Adrenal gland (tissue), 5 donors: ENCODE data around the gene MMP24OS.
A peak's percentile ranks its signal among the peaks of the same experiment; 100 is the strongest.

Source experiments
- POLR2A ChIP-seq, 2 donors: fragments of 450-650 bp; IDR thresholded peaks; one replicate each; pipeline ENCODE4 v1.6.1; 2017; ENCODE audit warnings: antibody characterized with exemption in 2 of 2, mild to moderate bottlenecking in 2 of 2, moderate library complexity in 1 of 2
- TF ChIP-seq, protein P1 (sequence below), 6 experiments: fragments of 450-650 bp in 4 of 6; fragments of 200-600 bp in 2 of 6; sonication (generic) in 1 of 6; IDR thresholded peaks; 1 replicate in 5 of 6; 2 replicates in 1 of 6; pipeline versions ENCODE4 v1.5.1 to v1.8.0; 2016 to 2021; ENCODE audit warnings: antibody characterized with exemption in 6 of 6, mild to moderate bottlenecking in 2 of 6, moderate library complexity in 1 of 6
- donor health status: DM: no; HTN: no; CAD: no.

DNA sequence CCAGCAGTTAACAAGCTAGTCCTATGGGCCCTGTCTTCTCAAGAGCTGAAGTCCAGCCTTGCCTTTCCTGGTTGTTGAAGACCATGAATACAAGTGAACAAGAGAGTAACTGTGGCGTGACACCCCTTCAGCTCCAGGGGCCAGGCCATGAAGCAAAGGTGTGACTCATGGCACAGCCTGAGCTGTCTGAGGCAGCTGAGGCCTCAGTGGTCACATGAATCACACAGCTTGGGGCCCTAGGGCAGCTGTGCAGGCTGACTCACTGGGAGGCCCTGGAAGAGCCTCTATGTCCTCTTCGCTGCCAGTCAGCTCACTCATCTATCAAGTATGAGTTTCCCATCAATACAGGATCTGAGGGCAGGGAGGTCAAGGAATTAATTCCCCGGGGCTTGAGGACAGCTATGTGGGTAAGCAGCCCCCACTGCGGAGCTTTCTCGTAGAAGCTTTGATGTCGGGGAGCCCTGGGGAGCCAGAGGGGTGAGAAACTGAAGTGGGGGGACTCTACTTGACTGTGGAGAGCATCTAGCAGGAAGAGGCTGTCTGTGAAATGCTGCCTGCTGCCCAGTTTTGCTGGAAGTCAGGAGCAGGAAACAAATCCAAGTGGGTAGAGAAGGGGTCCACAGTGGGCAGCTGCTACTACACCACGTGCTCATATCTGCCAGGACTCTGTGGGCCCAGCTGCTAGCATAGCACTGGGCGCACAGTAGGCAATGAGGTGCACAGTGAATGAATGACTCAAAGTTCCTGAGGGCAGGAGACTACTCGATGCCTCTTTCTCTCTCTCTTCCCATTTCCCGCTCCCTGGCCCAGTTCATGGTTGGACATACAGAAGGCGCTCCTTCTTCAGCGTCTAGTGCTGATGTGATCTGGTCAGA, 28.0 kb upstream of the MMP24OS start:
- TF ChIP-seq POLR2A (IDR thresholded peaks at IDR 0.05) = peak in 1 of 2 donors; percentile 33
- TF ChIP-seq, protein P1, sequence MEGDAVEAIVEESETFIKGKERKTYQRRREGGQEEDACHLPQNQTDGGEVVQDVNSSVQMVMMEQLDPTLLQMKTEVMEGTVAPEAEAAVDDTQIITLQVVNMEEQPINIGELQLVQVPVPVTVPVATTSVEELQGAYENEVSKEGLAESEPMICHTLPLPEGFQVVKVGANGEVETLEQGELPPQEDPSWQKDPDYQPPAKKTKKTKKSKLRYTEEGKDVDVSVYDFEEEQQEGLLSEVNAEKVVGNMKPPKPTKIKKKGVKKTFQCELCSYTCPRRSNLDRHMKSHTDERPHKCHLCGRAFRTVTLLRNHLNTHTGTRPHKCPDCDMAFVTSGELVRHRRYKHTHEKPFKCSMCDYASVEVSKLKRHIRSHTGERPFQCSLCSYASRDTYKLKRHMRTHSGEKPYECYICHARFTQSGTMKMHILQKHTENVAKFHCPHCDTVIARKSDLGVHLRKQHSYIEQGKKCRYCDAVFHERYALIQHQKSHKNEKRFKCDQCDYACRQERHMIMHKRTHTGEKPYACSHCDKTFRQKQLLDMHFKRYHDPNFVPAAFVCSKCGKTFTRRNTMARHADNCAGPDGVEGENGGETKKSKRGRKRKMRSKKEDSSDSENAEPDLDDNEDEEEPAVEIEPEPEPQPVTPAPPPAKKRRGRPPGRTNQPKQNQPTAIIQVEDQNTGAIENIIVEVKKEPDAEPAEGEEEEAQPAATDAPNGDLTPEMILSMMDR (IDR thresholded peaks at IDR 0.05) = no peak
